B cell (primary cell): Measurements from ENCODE around the gene RBBP7.

Experiments
- EZH2 ChIP-seq: IDR thresholded peaks from 2 replicates; pipeline ENCODE4 v1.6.1; 2012; ENCODE audit warnings: borderline replicate concordance, low read depth, mild to moderate bottlenecking, moderate library complexity, low read length; ENCODE audit not compliant: insufficient read depth, poor library complexity, severe bottlenecking
- TF ChIP-seq, protein P1 (sequence below): fragments of 200-600 bp; IDR thresholded peaks from one replicate; pipeline ENCODE4 v1.8.0; 2022; ENCODE audit warnings: antibody characterized with exemption, mild to moderate bottlenecking

- TF ChIP-seq, protein P1, sequence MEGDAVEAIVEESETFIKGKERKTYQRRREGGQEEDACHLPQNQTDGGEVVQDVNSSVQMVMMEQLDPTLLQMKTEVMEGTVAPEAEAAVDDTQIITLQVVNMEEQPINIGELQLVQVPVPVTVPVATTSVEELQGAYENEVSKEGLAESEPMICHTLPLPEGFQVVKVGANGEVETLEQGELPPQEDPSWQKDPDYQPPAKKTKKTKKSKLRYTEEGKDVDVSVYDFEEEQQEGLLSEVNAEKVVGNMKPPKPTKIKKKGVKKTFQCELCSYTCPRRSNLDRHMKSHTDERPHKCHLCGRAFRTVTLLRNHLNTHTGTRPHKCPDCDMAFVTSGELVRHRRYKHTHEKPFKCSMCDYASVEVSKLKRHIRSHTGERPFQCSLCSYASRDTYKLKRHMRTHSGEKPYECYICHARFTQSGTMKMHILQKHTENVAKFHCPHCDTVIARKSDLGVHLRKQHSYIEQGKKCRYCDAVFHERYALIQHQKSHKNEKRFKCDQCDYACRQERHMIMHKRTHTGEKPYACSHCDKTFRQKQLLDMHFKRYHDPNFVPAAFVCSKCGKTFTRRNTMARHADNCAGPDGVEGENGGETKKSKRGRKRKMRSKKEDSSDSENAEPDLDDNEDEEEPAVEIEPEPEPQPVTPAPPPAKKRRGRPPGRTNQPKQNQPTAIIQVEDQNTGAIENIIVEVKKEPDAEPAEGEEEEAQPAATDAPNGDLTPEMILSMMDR = peak; percentile 20
- no peak for TF ChIP-seq EZH2
Observed at GRCh38 chrX:16836371-16836770, 33.8 kb downstream of the RBBP7 start.
